8988T (cell line): ENCODE data around the gene RNU1-2.
"Not testable (repeated sequence)": the region's sequence is repeated elsewhere in the genome, so short reads cannot be mapped to it uniquely, and the experiment has no call there.

Source experiments
- DNase-seq: peaks from one replicate; pipeline ENCODE4 v3.0.0; 2011

The RNU1-2 gene

GRCh38 chr1:16927256-16927655 lies 31.5 kb downstream of the RNU1-2 start:
- DNase-seq = no peak

GRCh38 chr1:16927711-16928485 lies 32.1 kb downstream of the RNU1-2 start:
- no peak for DNase-seq

GRCh38 chr1:16929146-16930041 lies 33.6 kb downstream of the RNU1-2 start:
- DNase-seq = not testable (repeated sequence)

- not testable (repeated sequence) for DNase-seq
Measured at GRCh38 chr1:16931206-16931934, 35.6 kb downstream of the RNU1-2 start.

GRCh38 chr1:16933945-16934344 lies 38.2 kb downstream of the RNU1-2 start:
- not testable (repeated sequence) for DNase-seq

- DNase-seq = not testable (repeated sequence)
Measured at GRCh38 chr1:16936580-16936979, 40.8 kb downstream of the RNU1-2 start.

GRCh38 chr1:16938351-16939321 lies 42.9 kb downstream of the RNU1-2 start:
- DNase-seq = no peak

GRCh38 chr1:16939386-16940180 lies 43.8 kb downstream of the RNU1-2 start:
- not testable (repeated sequence) for DNase-seq

GRCh38 chr1:16944038-16944437 lies 48.3 kb downstream of the RNU1-2 start:
- DNase-seq = no peak

GRCh38 chr1:16945512-16945911 lies 49.7 kb downstream of the RNU1-2 start:
- DNase-seq = not testable (repeated sequence)
